BLaER1 (cell line): Measurements from ENCODE around the gene DYSF.

Experiments used
- H3K27ac ChIP-seq: shearing (Covaris generic); formaldehyde crosslinking; 2 replicates; pipeline ENCODE4 v1.8.1; 2022
- H3K27me3 ChIP-seq: shearing (Covaris generic); formaldehyde crosslinking; 2 replicates; pipeline ENCODE4 v1.8.1; 2022
- H3K36me3 ChIP-seq: shearing (Covaris generic); formaldehyde crosslinking; 2 replicates; pipeline ENCODE4 v1.8.1; 2022
- H3K4me1 ChIP-seq: shearing (Covaris generic); formaldehyde crosslinking; 2 replicates; pipeline ENCODE4 v1.8.1; 2022
- H3K4me2 ChIP-seq: shearing (Covaris generic); formaldehyde crosslinking; 2 replicates; pipeline ENCODE4 v1.8.1; 2022
- H3K4me3 ChIP-seq: shearing (Covaris generic); formaldehyde crosslinking; 2 replicates; pipeline ENCODE4 v1.8.1; 2022
- H3K9ac ChIP-seq: shearing (Covaris generic); formaldehyde crosslinking; 2 replicates; pipeline ENCODE4 v1.8.1; 2022
- H3K9me3 ChIP-seq: shearing (Covaris generic); formaldehyde crosslinking; 2 replicates; pipeline ENCODE4 v1.8.1; 2022
- H4K20me1 ChIP-seq: shearing (Covaris generic); formaldehyde crosslinking; 2 replicates; pipeline ENCODE4 v1.8.1; 2022
- Cebpa-rat ChIP-seq: shearing (Covaris generic); IDR thresholded peaks from 2 replicates; pipeline ENCODE4 v1.8.1; 2022

DYSF gene

GRCh38 chr2:71661782-71662181 is 208.4 kb downstream of the DYSF start:
- Histone ChIP-seq H3K4me3 (no peak overlapping the region), H3K27ac (no peak overlapping the region)
- no peak for TF ChIP-seq Cebpa-rat

GRCh38 chr2:71662665-71663394 is 209.5 kb downstream of the DYSF start:
- Histone ChIP-seq H3K9me3 (peaks cover 21% of the 10 kb centered on the region), H3K4me1 (no peaks in the 10 kb centered on the region), H3K4me3 (no peak overlapping the region), H3K27me3 (no peaks in the 10 kb centered on the region), H3K9ac (no peak overlapping the region), H3K36me3 (0 out of 2 replicates have a peak, but pooled peaks cover 4% of the 10 kb centered on the region), H3K27ac (no peak overlapping the region), H3K4me2 (no peak overlapping the region), H4K20me1 (no peaks in the 10 kb centered on the region)
- no peak for TF ChIP-seq Cebpa-rat

More at GRCh38 chr2:71661782-71662181, 208.4 kb downstream of the DYSF start:
- no peaks in the 10 kb centered on the region for H3K27me3 ChIP-seq
- H4K20me1 ChIP-seq, result no peaks in the 10 kb centered on the region
- H3K36me3 ChIP-seq, result 0 out of 2 replicates have a peak, but pooled peaks cover 4% of the 10 kb centered on the region
- no peaks in the 10 kb centered on the region for H3K4me1 ChIP-seq
- peaks cover 32% of the 10 kb centered on the region for H3K9me3 ChIP-seq
- H3K9ac ChIP-seq, result no peak overlapping the region
- no peak overlapping the region for H3K4me2 ChIP-seq

- H3K4me1 ChIP-seq, result no peaks in the 10 kb centered on the region
Observed at GRCh38 chr2:71664161-71664560, 210.8 kb downstream of the DYSF start.

GRCh38 chr2:71665168-71666093 is 212.1 kb downstream of the DYSF start:
- TF ChIP-seq Cebpa-rat, result no peak
- Histone ChIP-seq H3K9me3 (no peaks in the 10 kb centered on the region), H3K9ac (no peak overlapping the region), H3K36me3 (no peaks in the 10 kb centered on the region), H3K27me3 (no peaks in the 10 kb centered on the region), H3K4me3 (no peak overlapping the region), H3K4me1 (no peaks in the 10 kb centered on the region), H3K27ac (no peak overlapping the region), H4K20me1 (no peaks in the 10 kb centered on the region), H3K4me2 (no peak overlapping the region)

More at GRCh38 chr2:71664161-71664560, 210.8 kb downstream of the DYSF start:
- H4K20me1 ChIP-seq, result no peaks in the 10 kb centered on the region
- H3K4me3 ChIP-seq, result no peak overlapping the region
- no peak overlapping the region for H3K27ac ChIP-seq
- H3K9ac ChIP-seq, result no peak overlapping the region
- no peak for TF ChIP-seq Cebpa-rat
- H3K27me3 ChIP-seq, result no peaks in the 10 kb centered on the region
- H3K36me3 ChIP-seq, result no peaks in the 10 kb centered on the region
- H3K4me2 ChIP-seq, result no peak overlapping the region
- peaks cover 8% of the 10 kb centered on the region for H3K9me3 ChIP-seq

- H3K4me1 ChIP-seq, result no peaks in the 10 kb centered on the region
- H3K27me3 ChIP-seq, result no peaks in the 10 kb centered on the region
- H3K9me3 ChIP-seq, result no peaks in the 10 kb centered on the region
- H3K4me3 ChIP-seq, result no peak overlapping the region
- TF ChIP-seq Cebpa-rat, result no peak
- H3K9ac ChIP-seq, result no peak overlapping the region
- no peaks in the 10 kb centered on the region for H3K36me3 ChIP-seq
- H4K20me1 ChIP-seq, result no peaks in the 10 kb centered on the region
- no peak overlapping the region for H3K4me2 ChIP-seq
- no peak overlapping the region for H3K27ac ChIP-seq
Observed at GRCh38 chr2:71666094-71666474, 212.7 kb downstream of the DYSF start.

- Histone ChIP-seq H3K4me2 (no peak overlapping the region), H3K4me3 (no peak overlapping the region), H3K27ac (no peak overlapping the region), H3K4me1 (no peaks in the 10 kb centered on the region), H3K36me3 (no peaks in the 10 kb centered on the region), H3K9me3 (no peaks in the 10 kb centered on the region), H4K20me1 (no peaks in the 10 kb centered on the region), H3K27me3 (no peaks in the 10 kb centered on the region), H3K9ac (no peak overlapping the region)
- no peak for TF ChIP-seq Cebpa-rat
Observed at GRCh38 chr2:71667256-71668182, 214.2 kb downstream of the DYSF start.

- Histone ChIP-seq H3K4me2 (no peak overlapping the region), H3K9ac (no peak overlapping the region), H4K20me1 (no peaks in the 10 kb centered on the region), H3K4me1 (no peaks in the 10 kb centered on the region), H3K27me3 (no peaks in the 10 kb centered on the region), H3K36me3 (no peaks in the 10 kb centered on the region), H3K9me3 (no peaks in the 10 kb centered on the region), H3K4me3 (no peak overlapping the region), H3K27ac (no peak overlapping the region)
- no peak for TF ChIP-seq Cebpa-rat
Observed at GRCh38 chr2:71668326-71669057, 215.1 kb downstream of the DYSF start.

GRCh38 chr2:71669058-71669456 is 215.7 kb downstream of the DYSF start:
- Histone ChIP-seq H4K20me1 (no peaks in the 10 kb centered on the region), H3K4me2 (no peak overlapping the region), H3K9ac (no peak overlapping the region), H3K36me3 (no peaks in the 10 kb centered on the region), H3K4me3 (no peak overlapping the region), H3K27ac (no peak overlapping the region), H3K27me3 (no peaks in the 10 kb centered on the region), H3K4me1 (no peaks in the 10 kb centered on the region), H3K9me3 (no peaks in the 10 kb centered on the region)
- no peak for TF ChIP-seq Cebpa-rat
